GM21515 (cell line): ENCODE data around the gene VRK2.
"Not testable (repeated sequence)": the region's sequence is repeated elsewhere in the genome, so short reads cannot be mapped to it uniquely, and the experiment has no call there.

Experiments
- ATAC-seq: cut with Tn5 transposase; IDR thresholded peaks from one replicate; pipeline ENCODE4 v1.9.1; 2021; ENCODE audit not compliant: unreplicated experiment

Gene VRK2

GRCh38 chr2:58052978-58053377 is 6.4 kb downstream of the VRK2 start:
- ATAC-seq, result no peak

DNA sequence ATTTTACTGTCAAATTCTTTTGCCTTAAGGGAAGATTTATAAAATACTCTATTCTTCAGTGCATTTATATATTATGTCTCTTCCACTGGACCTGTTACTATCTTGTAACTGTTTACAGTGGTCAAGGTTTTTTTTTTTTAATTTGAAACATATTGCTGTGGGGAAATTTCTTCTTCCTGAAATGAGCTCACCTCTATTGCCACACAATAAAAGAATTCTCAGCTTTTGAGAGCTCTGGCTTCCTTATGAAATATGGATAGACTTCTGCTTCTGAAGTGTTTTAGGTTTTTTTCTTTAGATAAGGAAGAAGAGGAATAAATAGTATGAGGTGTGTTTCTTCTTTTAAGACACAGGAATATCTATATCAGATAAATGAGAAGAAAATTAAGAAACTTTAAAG is 7.7 kb downstream of the VRK2 start:
- ATAC-seq, result no peak

- ATAC-seq, result no peak
Measured at GRCh38 chr2:58055033-58055786, 8.6 kb downstream of the VRK2 start.

- no peak for ATAC-seq
Measured at GRCh38 chr2:58056192-58056916, 9.7 kb downstream of the VRK2 start.

DNA sequence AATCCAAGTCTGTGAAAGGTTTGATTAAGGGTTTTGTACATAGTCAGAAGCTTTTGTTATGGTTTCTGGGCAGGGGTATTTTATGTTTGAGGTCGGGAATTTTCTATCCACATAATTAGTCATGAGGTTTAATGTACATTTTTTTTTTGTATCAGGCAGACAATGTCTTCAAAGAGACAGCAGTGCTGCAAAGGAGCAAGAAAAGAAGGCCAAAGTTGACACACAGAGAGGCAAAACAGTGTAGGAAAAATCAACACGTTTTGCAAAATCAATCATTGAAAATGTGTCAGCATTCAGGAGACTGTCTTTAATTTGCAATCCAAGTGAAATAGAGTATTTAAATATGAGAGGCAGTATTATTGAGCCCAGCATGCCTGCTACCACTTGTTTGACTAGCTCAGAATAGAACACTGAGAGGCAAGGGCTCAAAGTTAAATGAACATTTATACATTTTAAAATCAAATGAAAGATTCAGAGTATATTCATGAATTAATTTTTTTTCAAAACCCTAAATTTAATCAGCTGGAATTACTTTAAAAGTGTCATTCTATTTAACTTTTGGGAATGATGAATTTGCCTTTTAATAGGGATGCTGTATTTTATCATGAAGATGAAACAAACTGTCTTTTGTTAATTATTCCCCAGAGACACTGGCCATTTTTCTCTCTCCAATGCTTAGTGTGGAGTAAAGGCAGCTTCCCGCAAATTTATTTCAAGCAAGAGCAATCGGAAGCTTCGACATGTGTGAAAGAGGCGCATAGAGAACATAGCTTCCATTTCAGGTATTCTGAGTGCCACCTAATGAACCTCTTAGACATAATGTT is 11.3 kb downstream of the VRK2 start:
- ATAC-seq, result no peak

GRCh38 chr2:58063641-58064040 is 17.0 kb downstream of the VRK2 start:
- ATAC-seq, result no peak

DNA sequence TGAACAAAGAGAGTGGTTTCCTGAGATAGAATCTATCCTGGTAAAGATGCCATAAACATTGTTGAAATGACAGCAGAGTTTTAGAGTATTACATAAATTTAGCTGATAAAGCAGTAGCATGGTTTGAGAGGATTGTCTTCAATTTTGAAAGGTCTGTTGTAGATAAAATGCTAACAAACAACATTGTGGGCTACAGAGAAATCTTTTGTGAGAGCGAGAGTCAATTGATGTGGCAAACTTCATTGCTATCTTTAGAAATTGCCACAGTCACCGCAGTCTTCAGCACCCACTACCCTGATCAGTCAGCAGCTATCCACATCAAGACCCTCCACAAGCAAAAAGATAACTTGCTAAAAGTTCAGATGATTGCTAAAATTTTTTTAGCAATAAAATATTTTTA is 17.5 kb downstream of the VRK2 start:
- ATAC-seq, result no peak

- ATAC-seq, result no peak
Measured at GRCh38 chr2:58065248-58065647, 18.6 kb downstream of the VRK2 start.

- no peak for ATAC-seq
Measured at GRCh38 chr2:58067001-58067400, 20.4 kb downstream of the VRK2 start.

GRCh38 chr2:58070765-58071164 is 24.2 kb downstream of the VRK2 start:
- no peak for ATAC-seq

DNA sequence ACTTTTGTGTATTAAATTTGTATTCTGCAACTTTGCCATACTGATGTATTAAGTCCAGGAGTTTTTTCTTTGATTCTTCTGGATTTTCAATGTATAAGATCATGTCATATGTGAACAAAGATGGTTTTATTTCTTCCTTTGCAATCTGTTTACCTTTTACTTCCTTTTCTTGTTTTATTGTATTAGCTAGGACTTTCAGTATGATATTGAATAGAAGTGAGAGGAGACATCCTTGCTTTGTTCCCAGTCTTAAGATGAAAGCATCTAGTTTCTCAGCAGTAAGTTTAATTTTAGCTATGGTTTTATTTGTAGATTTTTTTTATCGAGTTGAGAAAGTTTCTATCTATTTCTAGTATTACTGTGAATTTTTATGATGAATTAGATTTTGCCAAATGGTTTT is 25.5 kb downstream of the VRK2 start:
- no peak for ATAC-seq

GRCh38 chr2:58073008-58073407 is 26.4 kb downstream of the VRK2 start:
- no peak for ATAC-seq

- no peak for ATAC-seq
Measured at GRCh38 chr2:58073751-58074150, 27.1 kb downstream of the VRK2 start.

DNA sequence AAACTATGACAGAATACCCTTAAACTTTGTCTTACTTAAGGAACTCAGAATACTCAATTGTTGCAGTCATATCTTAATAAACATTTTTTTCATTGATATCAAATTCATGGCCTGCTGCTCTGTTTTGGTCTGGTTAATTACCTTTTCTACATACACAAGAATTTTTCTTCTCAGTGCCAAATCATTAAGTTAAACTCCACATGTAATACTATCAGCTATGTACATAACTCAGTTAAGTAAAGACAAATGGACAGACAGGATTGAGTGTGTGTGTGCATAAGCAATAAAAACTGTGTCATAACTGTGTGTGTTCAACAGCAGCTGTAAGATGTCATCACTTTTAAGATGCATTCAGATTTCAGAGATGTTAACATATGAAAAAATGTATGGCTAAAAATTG is 34.4 kb downstream of the VRK2 start:
- no peak for ATAC-seq

DNA sequence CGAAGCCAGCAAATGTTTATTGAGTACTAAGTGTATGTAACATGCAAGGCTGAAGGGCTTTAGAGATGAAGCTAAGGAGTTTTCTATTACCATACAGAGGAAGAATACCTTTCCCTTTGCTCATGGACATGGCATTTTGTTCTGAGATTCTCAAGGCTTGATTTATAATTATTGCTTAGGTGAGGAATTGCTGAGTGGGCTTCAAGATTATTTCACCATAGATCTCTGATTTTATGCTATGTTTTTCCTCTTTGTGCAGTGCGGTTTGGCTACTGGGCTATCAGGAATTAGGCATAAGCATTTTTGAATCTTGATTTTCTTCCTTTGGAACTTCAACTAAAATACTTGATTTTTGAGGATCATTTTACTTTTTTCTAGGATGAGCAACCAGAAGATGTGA is 42.5 kb downstream of the VRK2 start:
- no peak for ATAC-seq

GRCh38 chr2:58092772-58093171 is 46.2 kb downstream of the VRK2 start:
- ATAC-seq, result not testable (repeated sequence)

- no peak for ATAC-seq
Measured at GRCh38 chr2:58097025-58097424, 50.4 kb downstream of the VRK2 start.

DNA sequence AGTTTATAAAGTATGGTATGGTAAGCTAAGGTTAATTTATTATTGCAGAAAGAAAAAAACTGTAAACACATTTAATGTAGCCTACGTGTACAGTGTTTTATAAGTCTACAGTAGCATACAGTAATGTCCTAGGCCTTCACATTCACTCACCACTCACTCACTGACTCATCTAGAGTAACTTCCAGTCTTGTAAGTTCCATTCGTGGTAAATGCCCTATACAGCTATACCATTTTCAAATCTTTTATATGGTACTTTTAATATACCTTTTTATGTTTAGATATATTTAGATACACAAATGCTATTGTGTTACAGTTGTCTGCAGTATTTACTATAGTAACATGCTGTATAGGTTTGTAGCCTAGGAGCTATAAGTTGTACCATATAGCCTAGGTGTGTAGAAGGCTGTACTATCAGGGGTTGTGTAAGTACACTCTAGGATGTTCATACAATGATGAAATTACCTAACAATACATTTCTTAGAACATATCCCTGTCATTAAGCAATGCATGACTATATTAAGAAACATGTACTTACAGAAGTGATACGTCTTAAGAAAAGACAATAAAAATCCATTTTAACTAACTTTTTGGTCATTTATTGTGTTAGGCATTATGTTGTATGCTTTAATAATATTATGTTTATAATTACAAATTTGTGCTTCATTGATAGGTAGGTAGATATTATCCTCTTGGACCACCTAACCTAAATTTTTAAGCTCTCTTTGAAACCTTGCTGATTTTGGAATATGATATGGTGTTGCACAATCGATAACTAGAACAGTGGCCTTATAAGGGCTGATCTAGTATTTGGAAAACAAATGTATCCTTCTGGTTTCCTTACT is 51.9 kb downstream of the VRK2 start:
- no peak for ATAC-seq

DNA sequence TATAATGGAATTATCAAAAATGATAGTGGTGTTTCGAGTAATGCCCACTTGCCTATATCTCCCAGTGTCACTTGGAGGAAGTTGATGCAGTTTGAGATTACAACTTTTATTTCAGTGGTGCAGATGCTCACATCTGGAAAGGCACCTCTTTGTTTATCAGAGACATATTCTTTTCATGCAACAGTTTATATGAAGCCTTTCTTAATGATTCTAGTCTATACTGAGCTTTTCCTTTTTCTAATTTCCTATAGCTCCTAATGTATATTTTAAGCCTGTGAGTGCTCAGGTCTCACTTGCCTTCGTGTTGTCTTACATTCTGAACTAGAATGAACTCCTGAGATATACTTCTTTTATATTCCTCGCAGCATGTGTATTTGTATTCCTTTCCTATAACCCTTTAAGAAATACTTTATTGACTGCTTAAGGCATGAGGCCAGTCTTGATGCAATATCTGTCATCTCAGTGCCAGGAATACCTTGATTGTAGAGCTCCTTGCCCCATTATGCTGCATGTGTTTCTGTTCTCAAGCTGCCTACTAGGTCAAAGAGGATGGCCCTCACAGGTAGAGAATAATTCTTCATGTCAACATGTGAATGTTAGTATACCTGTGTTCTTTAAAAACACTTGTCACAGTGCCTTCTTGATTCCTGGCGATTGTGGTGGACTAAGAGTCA is 52.6 kb downstream of the VRK2 start:
- ATAC-seq, result no peak

DNA sequence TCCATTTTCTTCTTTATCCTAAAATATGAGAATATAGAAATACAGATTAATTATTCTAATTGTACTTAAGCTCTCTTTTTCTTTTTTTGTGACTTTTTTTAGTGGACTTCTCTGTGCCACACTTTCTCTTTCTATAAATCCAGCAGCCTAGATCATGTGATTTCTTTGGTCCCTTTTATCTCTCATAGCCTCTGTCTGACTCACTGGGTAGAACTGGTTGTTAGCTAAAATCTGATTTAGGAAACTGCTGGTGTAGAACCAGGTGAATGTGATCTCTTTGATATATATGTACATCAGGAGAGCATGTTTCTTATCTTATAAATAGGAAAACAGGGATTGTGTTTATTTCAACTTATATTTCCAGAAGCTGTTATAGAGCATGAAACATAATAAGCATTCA is 54.9 kb downstream of the VRK2 start:
- ATAC-seq, result no peak
